ENCODE measurements around the gene NTRK3.

NTRK3 gene

DNA sequence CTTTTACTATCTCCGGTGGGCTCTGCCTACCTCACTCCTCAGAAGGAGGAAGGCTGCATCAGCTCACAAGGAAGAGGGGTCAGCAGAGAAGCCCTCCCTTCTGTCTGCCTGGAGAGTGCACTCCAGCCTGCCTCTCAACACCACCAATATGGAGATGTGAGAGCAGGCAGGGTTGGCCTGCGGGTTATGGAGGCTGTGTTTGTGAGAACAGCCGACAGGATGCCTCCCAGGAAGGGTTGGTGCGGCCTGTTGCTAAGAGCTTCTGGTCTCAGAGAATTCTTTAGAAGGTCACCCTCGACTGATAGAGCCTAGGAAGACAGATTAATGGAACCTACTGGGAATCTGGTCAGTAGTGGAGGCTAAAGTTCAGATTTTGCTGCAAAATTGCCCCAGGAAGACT is 326.1 kb downstream of the NTRK3 start:
- DNase-seq = no peak

DNA sequence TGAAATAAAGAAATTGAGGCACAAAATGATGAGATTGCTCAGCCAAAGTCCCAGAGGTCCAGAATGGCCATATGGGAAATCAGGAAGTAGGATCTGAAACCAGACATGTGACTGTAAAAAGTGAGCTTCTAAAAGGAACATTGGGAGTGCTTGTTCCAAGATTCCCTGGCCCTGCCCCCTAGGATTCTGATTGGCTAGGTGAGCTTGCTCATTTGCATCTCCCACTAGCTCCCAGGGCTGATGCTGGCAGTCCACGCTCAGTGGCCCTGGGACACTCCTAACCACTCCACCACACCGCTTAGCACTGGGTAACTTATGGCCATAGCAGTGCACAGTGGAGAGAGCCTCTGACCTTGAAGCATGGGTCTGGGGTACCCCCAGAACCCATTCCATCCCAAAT is 326.7 kb downstream of the NTRK3 start:
- DNase-seq = no peak

DNA sequence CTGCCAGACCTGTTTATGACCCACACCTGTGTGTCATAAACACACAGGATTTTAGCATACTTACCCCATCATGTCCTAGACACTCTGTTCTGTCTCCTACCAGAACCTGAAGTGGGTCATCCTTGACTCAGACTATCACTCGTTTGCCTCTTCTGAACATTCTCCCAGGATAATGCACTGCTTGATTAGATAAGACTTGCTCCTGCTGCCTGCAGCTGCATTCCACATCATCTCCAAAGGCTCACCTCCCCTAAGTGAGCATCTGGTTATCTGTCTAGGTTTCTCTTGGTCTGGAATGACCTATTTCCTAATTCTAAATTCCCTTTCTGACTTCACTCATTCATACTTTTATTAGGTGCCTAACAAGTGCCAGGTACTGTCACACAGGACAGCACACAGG is 332.1 kb downstream of the NTRK3 start:
- DNase-seq = no peak

DNA sequence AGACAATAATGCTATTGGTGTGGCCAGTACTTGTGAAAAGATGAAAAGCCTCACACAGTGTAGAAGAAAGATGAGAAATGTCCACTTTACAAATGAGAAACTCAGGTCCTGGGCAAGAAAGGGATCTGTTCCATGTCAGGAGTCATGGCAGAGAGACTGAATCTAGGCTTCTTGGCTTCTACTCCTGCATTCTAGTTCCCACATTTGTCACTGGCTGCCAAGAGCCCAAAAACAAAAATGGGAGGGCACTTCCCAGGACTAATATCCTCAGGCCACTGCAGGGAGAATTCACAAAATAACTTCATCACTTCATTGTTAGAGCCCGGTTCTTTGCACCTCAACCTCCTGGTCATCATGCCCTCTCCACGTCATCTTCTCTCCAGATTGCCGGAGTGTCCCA is 337.5 kb downstream of the NTRK3 start:
- DNase-seq = no peak

DNA sequence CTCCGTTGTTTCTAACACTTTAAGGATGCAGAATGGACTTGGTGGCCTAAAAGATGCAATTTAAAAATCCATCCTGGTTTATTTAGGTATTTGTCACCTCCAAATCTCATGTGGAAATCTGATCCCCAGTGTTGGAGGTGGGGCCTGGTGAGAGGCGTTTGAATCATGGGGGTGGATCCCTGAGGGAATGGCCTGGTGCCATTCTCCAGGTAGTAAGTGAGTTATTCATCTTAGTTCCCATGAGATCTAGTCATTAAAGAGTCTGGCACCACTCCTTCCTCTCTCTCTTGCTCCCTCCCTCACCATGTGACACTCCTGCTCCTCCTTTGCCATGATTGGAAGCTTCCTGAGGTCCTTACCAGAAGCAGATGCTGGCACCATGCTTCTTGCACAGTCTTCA is 339.1 kb downstream of the NTRK3 start:
- DNase-seq = no peak

DNA sequence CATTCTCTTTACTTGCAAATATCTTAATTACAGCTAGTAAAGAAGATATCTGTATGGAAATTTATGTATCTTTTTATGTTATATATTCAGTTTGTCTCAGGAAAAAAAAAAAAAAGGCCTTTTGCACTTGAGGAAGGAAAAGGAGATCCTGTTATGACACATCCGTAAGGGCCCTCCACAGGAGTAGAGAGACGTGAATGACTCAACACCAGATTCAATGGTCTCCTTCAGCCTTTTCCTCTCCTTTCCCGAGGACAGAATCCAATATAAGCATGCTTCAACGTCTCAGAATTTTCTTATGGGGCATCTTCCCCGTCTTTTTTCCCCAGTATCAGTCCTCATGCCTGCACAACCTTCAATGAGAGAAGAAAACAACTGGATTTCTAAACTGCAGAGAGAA is 340.3 kb downstream of the NTRK3 start:
- peak; percentile 15 for DNase-seq

DNA sequence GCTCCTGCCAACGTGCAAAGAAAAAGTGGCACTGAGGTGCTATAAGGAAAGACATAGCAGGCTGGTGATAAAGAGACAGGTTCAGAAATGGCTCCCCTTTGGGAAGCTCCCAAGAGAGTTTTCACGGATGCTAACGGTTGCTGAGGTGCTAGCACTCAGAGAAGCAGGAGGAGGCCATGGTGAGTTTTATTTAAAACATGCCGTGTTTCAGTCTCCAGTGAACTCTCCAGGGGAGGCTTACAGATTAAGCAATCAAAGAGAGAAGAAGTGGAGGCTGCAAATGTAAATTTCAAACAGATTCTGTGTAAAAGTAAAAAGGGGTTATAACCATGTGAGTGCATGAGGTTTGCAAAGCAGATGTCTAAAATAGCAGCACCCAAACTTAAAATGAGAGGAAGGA is 346.2 kb downstream of the NTRK3 start:
- DNase-seq = no peak

DNA sequence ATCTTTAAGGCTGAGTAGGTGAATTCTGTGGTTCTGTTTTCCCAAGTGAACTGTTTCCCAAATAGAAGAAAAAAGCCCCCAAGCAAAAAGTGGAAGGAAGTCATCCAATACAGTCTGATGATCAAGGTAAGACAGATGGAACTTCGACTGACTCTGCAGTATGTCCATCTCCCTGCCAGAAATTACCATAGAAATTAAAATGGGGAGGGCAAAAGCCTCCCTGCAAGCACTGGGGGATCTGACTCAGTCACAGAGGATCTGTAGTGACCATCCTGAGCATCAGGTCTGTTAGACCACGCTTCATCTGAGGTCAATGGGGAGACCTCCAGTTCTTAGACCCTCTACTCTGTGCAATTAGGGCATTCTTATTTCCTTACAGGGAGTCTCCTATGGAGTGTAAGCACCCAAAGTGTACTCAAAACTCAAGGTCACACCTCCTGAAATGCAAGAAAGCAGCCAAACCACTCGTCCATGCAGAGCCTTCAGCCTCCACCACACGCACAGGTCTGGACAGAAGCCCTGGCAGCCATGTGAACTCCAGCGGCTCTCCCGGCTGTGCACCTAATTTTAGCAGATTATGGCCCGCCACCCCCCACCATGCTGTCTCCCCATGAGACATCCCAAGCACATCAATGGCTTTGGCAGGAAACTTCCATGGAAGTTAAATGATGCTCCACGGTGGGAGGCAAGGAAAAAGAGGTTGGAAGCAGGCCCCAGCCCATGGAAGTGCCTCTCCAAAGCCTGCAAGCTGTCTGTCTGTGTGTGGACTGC is 348.7 kb downstream of the NTRK3 start:
- DNase-seq = no peak

DNA sequence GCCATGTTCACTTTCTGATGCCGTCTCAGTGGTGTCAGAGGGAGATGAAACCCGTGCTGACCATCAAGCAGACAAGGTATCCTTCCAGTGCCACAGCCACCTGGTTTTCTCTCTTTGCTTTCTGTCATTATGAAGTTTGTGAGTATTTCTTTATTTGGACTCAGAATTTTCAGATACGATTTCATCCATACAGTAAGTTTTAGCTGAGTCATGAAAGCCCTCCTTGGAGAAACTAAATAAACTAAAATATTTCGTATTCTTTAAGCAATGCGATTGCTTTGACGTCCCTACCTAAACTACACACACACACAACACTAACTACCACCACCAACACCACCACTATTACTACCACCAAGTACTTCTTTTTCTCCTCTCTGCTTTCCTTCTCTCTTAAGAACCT is 350.1 kb downstream of the NTRK3 start:
- DNase-seq = no peak

DNA sequence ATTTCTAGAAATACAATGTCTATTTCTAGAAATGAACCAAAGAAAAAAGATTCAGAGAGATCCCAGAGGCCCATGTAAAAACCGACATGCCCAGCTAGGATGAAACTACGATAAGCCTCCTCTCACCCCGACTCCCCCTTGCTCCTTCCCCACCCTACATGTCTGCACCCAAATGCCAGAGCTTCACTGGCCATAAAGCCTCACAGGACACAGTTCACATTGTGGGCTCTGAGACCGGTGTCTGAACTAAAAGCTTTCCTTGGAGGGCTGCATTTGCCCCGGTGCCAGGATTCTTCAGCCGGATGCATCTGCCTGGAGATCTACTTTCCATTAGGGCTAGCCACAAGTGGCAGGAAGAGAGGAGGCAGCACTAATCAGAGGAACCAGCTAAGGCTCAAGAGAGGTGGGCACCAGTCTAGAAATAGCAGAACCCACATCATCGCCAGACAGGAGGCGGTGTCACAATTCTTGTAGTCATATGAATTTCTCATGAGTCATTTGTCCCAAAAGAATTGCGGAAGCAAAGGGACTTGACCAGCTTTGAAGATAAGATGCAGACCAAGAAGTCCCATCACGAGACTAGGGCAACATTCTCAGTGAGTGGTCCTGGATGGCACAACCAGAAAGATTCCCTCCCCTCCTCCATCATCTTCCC is 353.6 kb downstream of the NTRK3 start:
- peak; percentile 97 for DNase-seq

DNA sequence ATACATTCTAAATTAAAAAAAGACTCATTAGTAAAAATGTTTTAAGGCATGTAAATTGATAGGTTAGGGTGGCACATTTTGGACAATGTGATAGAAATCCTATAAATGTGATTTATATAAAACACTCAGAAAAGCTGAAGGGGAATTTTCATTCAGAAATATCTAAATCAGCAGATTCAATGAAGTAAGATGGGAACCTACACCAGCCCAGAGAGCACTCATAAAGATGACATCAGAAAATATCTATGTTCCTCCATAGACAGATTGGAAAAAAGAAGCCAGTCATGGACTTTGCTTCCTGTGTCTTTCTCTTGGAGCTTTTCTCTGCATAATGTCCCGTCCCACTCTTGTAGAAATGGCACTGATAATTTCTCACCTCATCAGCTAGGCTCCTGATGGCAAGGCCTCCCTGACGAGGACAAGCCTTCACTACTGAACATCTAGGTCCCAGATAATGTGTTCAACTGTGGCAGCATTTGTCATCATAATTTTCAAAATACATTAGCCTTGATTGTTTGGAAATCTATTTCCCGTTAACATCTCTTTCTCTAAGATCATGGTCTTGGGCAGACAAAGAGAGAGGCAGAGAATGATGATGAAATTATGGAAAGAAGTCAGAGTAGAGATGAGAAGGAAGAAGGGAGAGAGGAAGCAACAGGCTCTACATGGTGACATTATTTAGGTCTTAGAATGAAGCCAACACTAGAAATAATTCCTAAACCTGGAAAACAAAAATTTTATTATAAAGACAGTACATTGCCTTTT is 354.4 kb downstream of the NTRK3 start:
- no peak for DNase-seq

DNA sequence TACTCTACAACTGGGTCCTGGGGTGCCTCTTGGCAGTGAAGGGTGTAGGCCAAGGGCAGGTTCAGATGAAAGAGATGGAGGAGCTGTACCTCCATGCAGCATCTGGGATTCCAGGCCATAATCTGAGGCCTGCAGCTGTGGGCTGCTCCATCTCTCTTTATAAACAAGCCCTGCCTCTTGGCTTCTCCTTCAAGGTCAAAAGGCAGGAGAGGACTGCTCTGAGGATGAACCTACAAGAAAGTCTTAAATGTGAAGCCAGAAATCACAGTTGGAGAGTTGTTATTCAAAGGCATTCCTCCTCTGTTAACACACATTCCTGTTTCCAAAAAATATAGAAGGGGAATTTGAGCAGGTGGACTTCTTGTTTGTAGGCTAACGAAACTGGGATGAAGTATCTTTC is 355.5 kb downstream of the NTRK3 start:
- DNase-seq = no peak

DNA sequence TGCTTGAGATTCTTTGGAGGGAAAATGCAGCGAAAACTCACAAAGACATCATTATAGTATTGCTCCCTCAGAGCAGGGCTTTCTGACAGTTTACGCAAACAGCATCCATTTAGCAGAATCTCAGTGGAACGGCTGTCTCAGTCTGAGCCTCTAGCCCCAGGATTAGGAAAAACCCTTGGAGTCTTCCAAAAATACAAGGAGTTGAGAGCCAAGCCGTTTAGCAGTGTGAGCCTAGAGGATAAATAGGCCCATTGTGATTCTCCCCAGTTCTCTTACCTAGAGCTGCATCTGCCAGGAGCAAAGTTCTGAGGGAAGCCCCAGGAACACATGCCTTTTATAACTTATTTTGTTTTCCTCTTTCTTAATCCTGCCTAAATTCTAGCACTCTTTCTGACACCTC is 359.6 kb downstream of the NTRK3 start:
- no peak for DNase-seq

DNA sequence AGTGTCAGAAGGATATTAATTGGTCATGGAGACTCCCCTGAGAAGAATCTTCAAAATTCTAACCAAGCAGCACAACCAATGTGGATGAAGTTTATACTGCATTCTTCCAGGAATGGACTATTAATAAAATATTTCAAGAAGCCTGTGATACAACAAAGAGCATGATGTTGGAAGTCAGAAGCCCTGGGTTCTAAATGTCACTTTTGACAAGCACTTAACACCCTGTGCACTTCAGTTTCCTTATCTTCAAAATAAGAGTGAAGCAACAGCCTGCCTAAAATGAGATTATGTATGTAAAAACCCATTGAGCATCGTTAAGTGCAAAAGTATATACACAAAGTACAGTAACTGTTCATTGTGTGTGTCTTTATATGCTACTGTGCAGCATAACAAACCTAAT is 369.4 kb downstream of the NTRK3 start:
- DNase-seq = no peak

DNA sequence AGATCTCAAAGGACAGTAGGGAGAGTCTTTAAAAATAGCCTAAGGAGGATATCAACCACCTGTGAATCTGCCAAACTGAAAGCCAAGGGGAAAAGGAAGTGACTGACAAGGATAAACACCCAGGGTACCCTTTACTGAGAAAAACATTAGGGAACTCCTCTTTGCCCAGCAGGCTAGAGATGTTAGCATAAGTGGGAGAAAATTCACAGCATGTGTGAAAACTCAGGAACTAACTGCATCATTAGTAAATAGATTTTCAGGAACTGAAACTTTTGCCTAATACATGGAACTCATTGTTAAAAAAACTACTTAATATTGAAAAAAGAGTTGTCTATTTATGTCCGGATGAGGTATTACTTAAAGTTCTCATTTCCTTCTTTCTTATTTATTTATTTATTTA is 375.5 kb downstream of the NTRK3 start:
- peak; percentile 18 for DNase-seq

DNA sequence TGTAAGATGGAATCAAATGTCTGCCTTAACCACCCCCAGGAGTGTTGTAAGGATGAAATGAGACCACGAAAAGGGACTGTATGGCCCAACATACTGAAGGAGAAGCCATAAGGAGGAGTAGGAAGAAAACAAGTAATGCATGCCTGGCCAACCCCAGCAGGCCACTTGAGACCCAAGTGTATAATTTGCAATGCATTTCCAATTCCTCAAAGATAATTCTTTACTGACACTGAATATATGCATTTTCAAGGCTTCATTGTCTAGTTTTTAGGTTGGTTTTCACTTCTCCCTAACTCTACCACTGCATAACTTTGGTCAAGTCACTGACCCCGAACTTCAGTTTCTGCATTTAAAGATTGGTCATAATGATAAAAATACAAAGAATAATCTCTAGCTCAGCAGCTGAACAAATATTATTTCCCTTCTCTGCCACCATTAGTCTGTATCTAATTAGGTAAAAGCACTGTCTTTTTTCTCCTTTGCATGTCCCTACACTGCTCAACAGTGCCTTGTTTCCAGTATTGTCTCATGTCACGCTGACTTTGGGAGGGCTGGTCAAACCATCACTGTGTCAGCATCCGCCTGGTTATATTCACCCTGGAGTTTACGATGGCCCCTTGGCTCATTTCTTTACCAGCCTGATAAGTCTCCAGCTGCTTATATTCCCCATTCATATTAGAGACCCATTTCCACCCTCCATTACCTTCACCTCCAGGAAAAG is 378.6 kb downstream of the NTRK3 start:
- DNase-seq = peak; percentile 51

DNA sequence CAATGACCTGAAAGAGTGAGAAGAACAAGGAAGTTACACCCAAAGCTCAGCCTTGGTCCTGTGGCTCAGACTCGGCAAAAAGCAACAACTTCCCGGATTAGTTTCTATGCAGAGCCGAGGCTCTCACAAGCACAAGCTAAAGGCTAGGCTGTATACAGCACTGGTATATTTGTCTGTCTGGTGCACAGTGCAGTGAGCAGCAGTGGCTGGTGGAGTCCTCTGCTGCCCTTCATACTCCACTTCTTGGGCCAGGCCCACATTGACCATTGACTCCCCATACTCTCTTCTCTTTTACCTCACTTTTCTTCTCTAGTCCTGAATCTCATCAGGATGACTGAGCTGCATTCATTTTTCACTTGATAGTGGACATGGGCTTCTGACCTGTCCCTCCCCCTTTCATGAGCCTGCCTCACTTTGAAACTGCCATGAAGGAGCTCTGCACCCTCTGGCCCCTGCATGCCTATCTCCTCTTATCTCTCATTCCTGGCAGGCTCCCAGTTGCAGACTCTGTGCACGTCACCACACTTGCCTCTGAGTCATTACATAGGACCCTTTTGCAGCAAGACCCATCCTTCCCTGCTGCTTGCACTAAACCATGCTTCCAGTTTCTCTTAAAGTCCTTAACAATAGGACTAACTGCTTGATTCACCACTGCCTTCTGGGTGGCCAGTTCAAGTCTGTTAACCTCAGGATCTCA is 379.3 kb downstream of the NTRK3 start:
- peak; percentile 67 for DNase-seq

DNA sequence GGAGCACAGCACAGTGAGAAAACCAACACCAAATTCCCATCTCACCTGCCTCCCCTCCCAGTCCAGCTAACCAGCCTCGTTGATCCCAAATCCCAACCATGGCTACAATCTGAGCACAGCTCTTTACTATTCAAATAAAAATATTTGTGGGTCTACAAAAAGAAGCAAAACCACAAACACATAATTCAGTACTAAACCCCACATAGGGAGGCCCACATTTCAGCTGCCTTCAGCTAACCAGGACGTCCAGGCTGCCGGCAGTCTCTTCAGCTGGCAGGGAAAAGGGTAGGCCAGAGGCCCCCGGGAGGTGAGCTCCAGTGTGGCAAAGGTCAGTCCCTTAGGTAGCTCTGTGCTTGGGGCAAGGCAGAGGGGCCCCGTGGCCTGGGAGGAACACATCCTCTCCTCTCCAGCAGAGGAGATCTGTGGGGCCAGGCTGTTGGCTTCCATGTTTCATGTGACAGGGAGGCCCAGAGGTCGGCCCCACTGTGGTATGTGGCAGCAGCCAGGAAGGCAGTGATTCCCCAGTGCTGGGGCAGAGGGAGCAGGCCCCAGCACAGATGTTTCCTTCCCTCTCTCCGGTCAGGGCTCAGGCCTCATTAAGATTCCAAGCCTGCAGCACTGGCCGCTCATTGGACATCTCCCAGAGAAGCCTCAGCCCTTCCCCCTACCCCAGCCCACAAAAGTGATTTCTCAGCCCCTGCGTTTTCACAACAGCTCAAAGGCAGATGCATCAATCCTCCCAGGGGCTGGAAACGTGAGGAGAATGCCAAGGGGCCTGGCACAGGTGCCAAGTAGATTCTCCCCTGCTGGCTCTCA is 381.4 kb downstream of the NTRK3 start:
- DNase-seq = no peak

DNA sequence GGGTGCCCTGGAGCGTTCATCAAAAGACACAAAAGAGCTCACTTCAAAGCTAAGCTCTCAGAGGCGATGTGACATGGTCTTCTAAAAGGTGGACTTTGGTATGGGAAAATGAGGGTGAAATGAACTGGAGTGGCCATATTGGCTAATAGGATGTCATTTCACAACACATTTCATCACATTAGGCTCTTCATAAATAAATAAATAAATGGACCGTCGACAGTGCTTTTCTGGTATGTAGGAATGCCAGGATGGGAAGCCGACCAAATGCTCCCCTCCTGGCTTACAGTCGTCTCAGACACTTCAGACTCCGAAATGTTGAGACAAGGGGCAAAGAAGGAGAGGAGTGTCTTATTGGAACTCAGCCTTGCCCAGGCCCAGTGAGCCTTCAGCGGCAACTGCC is 383.0 kb downstream of the NTRK3 start:
- DNase-seq = no peak

DNA sequence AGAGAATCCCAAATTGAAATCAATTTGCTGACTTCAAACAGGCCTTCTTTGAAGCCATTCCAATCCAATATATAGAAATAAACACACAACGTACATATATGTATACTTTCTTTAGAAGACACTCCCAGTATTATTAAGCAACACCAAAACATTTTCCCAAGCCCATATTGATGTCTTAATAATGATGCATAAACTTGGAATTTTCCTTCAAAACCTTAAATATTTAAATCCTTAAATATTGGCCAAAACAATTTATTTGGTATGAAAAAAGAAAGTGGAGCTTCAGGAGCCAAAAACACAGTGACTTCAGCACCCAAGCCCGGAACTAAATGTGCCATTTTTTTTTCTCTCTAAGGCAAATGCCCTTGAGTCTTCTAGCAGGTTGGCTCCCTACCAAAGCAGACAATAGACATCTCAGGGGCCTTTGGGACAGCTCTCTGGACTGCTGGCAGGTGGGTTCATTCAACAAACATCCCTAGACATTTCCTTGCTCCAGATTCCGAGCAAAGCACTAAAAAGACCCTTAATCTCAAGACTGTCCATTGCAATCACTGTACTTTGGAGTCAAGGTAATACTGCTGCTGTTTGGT is 384.7 kb downstream of the NTRK3 start:
- no peak for DNase-seq

DNA sequence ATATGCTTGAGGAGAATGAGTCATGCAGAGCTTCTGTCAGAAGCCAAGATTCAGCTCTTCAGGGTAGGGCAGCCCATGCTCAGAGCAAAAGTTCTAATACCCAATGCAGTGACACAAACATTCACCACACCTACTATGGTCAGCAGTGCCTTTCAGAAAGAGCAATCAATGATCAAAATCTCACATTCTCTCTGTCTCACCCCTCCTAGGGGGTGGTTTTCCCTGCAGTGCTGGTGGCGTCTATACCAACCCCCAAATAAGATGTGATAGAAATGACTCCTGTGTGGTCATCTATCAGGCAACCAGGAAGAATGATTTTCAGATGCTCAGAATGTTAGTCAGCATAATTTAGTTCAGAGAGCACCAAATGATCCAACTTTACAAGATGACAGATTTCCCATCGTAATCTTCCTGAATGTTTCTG is 385.3 kb downstream of the NTRK3 start:
- DNase-seq = no peak
